Natural killer cell (primary cell): ENCODE measurements around the gene FOXQ1. TPM values are rescaled to one million over a fixed set of nuclear protein-coding genes. Genes with fewer than 3 reads are reported as not detected.

ENCODE experiments used
- ATAC-seq, 3 donors: fragments of 150-1000 bp in 2 of 3; fragments of 200-7000 bp in 1 of 3; cut with Tn5 transposase; 1 replicate in 1 of 3; 2 replicates in 2 of 3; pipeline ENCODE4 v1.10.0; 2021; ENCODE audit warnings: mild to moderate bottlenecking in 2 of 3, moderate library complexity in 2 of 3
- DNase-seq, 2 donors: peaks; one replicate each; pipeline versions ENCODE4 v3.0.0 to v3.0.0-alpha.2; 2013 to 2021; ENCODE audit warnings: mixed read lengths in 1 of 2
- H3K27ac ChIP-seq: one replicate; pipeline ENCODE4 v1.5.1; 2013; ENCODE audit warnings: mild to moderate bottlenecking, low read length
- H3K27me3 ChIP-seq: one replicate; pipeline ENCODE4 v1.6.1; 2013; ENCODE audit warnings: low read length; ENCODE audit not compliant: control insufficient read depth, insufficient read depth
- H3K36me3 ChIP-seq: one replicate; pipeline ENCODE4 v1.6.1; 2013; ENCODE audit warnings: low read length; ENCODE audit not compliant: control insufficient read depth, insufficient read depth
- H3K4me1 ChIP-seq: one replicate; pipeline ENCODE4 v1.6.1; 2013; ENCODE audit warnings: low read length; ENCODE audit not compliant: control insufficient read depth, insufficient read depth
- H3K4me3 ChIP-seq: one replicate; pipeline ENCODE4 v1.5.1; 2013; ENCODE audit warnings: low read length
- H3K9me3 ChIP-seq: one replicate; pipeline ENCODE4 v1.6.1; 2013; ENCODE audit warnings: low read length; ENCODE audit not compliant: control insufficient read depth, insufficient read depth
- H3K27ac Mint-ChIP-seq, 2 donors: one replicate each; pipeline ENCODE4 v1.8.0; 2022; ENCODE audit warnings: mild to moderate bottlenecking in 2 of 2, mixed read lengths in 2 of 2, moderate library complexity in 1 of 2
- H3K27me3 Mint-ChIP-seq, 2 donors: one replicate each; pipeline ENCODE4 v1.8.0; 2022; ENCODE audit warnings: low read depth in 2 of 2, mixed read lengths in 2 of 2
- H3K36me3 Mint-ChIP-seq: one replicate; pipeline ENCODE4 v1.8.0; 2022; ENCODE audit warnings: mixed read lengths
- H3K4me1 Mint-ChIP-seq, 2 donors: one replicate each; pipeline ENCODE4 v1.8.0; 2022; ENCODE audit warnings: mixed read lengths in 2 of 2
- H3K4me3 Mint-ChIP-seq: one replicate; pipeline ENCODE4 v1.8.0; 2022; ENCODE audit warnings: mild to moderate bottlenecking, moderate library complexity, mixed read lengths
- H3K9me3 Mint-ChIP-seq, 2 donors: one replicate each; pipeline ENCODE4 v1.8.0; 2022; ENCODE audit warnings: mixed read lengths in 2 of 2
- CTCF ChIP-seq: fragments of 200-600 bp; IDR thresholded peaks from one replicate; pipeline ENCODE4 v1.8.0; 2022; ENCODE audit warnings: antibody characterized with exemption
- WGBS: methylation state at CpG from one replicate; pipeline ENCODE4 v1.1.7; 2013; ENCODE audit warnings: missing lambda C conversion rate; ENCODE audit not compliant: insufficient coverage; 5-methylcytosine and 5-hydroxymethylcytosine counted together
- intact Hi-C: fragments of 100-400 bp; cut with micrococcal nuclease; formaldehyde crosslinking; loops from one replicate; pipeline ENCODE4 v1.14.2; 2022
- total RNA-seq, 4 donors: library from RNA; stranded (reverse); fragments of 120-200 nt in 1 of 4; gene quantifications; one replicate each; pipeline versions ENCODE4 v1.2.3 to v1.2.4, GENCODE V29; 2013 to 2022

The FOXQ1 gene
- total RNA-seq, 3 donors from 2014 or later (not counting 1 experiment from before 2014, with no cell fraction given), result not detected

GRCh38 chr6:1263850-1264377, 48.0 kb upstream of the FOXQ1 start:
- no peak for TF ChIP-seq CTCF
- ATAC-seq (no peak), DNase-seq (no peak)
- 85% methylated on average over 10 of the region's 10 CpGs for WGBS
- H3K9me3 ChIP-seq, result no peaks in the 10 kb centered on the region
- no peaks in the 10 kb centered on the region for H3K36me3 ChIP-seq
- Mint-ChIP-seq H3K4me1 (no peaks in the 10 kb centered on the region), H3K27me3 (peaks cover 2 to 22% of the 10 kb centered on the region in 2 donors), H3K4me3 (no peak overlapping the region), H3K9me3 (no peaks in the 10 kb centered on the region), H3K27ac (no peak overlapping the region), H3K36me3 (no peaks in the 10 kb centered on the region)
- no peaks in the 10 kb centered on the region for H3K4me1 ChIP-seq
- intact Hi-C loops, result no loop called here
- H3K27me3 ChIP-seq, result no peaks in the 10 kb centered on the region
- H3K4me3 ChIP-seq, result no peak overlapping the region
- H3K27ac ChIP-seq, result no peak overlapping the region

GRCh38 chr6:1264619-1265445, 47.1 kb upstream of the FOXQ1 start:
- no peak for DNase-seq

GRCh38 chr6:1266686-1267056, 45.2 kb upstream of the FOXQ1 start:
- Mint-ChIP-seq H3K4me3 (no peak overlapping the region), H3K27ac (no peak overlapping the region), H3K9me3 (no peaks in the 10 kb centered on the region), H3K27me3 (peaks cover under 1 to 23% of the 10 kb centered on the region in 2 donors), H3K36me3 (no peaks in the 10 kb centered on the region), H3K4me1 (no peaks in the 10 kb centered on the region)
- Histone ChIP-seq H3K27me3 (no peaks in the 10 kb centered on the region), H3K36me3 (no peaks in the 10 kb centered on the region), H3K4me3 (no peak overlapping the region), H3K4me1 (no peaks in the 10 kb centered on the region), H3K27ac (no peak overlapping the region), H3K9me3 (no peaks in the 10 kb centered on the region)
- intact Hi-C loops, result no loop called here
- TF ChIP-seq CTCF, result no peak
- ATAC-seq (no peak), DNase-seq (no peak)
- 78% methylated on average over 3 of the region's 3 CpGs for WGBS

More at GRCh38 chr6:1264619-1265445, 47.1 kb upstream of the FOXQ1 start:
- no peak for TF ChIP-seq CTCF
- Histone ChIP-seq H3K4me3 (no peak overlapping the region), H3K4me1 (no peaks in the 10 kb centered on the region), H3K9me3 (no peaks in the 10 kb centered on the region), H3K27me3 (no peaks in the 10 kb centered on the region), H3K27ac (no peak overlapping the region), H3K36me3 (no peaks in the 10 kb centered on the region)
- Mint-ChIP-seq H3K27me3 (peaks cover 0 to 22% of the 10 kb centered on the region in 2 donors), H3K36me3 (no peaks in the 10 kb centered on the region), H3K4me1 (no peaks in the 10 kb centered on the region), H3K27ac (no peak overlapping the region), H3K9me3 (no peaks in the 10 kb centered on the region), H3K4me3 (no peak overlapping the region)
- ATAC-seq, result no peak
- intact Hi-C loops, result no loop called here
- 82% methylated on average over 10 of the region's 11 CpGs for WGBS
